ENCODE measurements around the gene XPR1.
A peak's percentile ranks its signal among the peaks of the same experiment; 100 is the strongest.

The XPR1 gene

DNA sequence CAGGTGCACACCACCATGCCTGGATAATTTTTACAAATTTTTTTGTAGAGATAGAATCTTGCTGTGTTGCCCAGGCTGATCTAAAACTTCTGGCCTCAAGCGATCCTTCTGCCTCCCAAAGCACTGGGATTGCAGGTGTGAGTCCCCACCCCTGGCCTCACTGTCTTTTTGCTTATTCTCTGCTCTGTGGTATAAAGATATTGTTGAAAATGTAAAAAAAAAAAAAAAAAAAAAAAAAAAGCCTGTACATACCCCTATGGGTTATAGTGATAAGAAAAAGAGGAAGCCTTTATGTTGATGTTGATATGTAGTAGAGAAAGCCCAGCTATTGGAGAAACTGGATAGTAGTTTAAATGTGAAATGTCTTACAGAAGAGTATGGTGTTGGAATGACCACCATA, 125.8 kb downstream of the XPR1 start:
- H3K36me3 ChIP-seq (replicated peaks) = no peaks in the 10 kb centered on the region
- H3K4me3 ChIP-seq (ENCODE audit: low read depth, low read length) = no peak overlapping the region
- DNase-seq = no peak
- in situ Hi-C loops (cut with HindIII; ENCODE audit: low pct_ligation_motif_present, low sequenced_read_pairs) = no loop called here
- no peak overlapping the region for H3K27ac ChIP-seq
- no peaks in the 10 kb centered on the region for H3K27me3 ChIP-seq (replicated peaks)
- TF ChIP-seq, protein P1, sequence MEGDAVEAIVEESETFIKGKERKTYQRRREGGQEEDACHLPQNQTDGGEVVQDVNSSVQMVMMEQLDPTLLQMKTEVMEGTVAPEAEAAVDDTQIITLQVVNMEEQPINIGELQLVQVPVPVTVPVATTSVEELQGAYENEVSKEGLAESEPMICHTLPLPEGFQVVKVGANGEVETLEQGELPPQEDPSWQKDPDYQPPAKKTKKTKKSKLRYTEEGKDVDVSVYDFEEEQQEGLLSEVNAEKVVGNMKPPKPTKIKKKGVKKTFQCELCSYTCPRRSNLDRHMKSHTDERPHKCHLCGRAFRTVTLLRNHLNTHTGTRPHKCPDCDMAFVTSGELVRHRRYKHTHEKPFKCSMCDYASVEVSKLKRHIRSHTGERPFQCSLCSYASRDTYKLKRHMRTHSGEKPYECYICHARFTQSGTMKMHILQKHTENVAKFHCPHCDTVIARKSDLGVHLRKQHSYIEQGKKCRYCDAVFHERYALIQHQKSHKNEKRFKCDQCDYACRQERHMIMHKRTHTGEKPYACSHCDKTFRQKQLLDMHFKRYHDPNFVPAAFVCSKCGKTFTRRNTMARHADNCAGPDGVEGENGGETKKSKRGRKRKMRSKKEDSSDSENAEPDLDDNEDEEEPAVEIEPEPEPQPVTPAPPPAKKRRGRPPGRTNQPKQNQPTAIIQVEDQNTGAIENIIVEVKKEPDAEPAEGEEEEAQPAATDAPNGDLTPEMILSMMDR (IDR thresholded peaks at IDR 0.05; ENCODE audit: low read depth, low read length, missing control alignments) = no peak

DNA sequence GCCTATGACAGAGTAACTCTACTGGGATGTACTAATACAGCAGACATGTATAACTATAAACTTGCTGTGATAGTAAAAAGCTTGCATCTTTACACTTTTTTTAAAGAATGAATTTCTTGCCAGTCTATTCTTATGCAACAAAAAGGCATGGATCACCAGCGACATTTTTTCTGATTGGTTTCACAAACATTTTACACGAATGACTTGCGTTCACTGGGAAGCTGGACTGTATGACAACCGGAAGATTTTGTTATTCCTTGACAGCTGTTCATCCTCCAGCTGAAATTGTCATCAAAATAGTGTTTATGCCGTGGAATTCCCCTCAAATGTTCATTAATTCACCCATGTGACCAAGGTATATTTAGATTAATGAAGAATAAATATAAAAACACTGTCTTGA, 131.0 kb downstream of the XPR1 start:
- TF ChIP-seq, protein P1 (IDR thresholded peaks at IDR 0.05; ENCODE audit: low read depth, low read length, missing control alignments) = no peak

DNA sequence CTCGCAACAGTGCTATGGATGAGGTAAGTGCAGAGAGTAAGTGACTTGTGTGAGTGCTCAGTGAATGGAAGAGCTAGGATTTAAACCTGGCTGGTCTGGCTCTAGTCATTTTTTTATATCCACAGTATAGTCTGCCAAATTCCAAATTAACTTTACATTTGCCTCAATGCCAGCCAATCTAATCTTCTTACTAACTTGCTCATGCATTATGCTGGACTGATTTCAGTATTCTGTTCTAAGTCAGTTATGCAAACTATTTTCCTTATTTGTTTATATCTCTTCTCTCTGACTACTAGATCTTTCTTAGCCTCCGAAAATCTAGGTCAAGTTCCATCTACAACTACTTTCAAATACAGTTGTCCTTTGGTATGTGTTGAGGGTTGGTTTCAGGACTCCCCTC, 133.3 kb downstream of the XPR1 start:
- in situ Hi-C loops (cut with HindIII; ENCODE audit: low pct_ligation_motif_present, low sequenced_read_pairs) = no loop called here
- H3K36me3 ChIP-seq (replicated peaks) = no peaks in the 10 kb centered on the region
- DNase-seq = no peak
- TF ChIP-seq, protein P1 (IDR thresholded peaks at IDR 0.05; ENCODE audit: low read depth, low read length, missing control alignments) = no peak
- no peaks in the 10 kb centered on the region for H3K27me3 ChIP-seq (replicated peaks)
- H3K4me3 ChIP-seq (ENCODE audit: low read depth, low read length) = no peak overlapping the region
- H3K27ac ChIP-seq = no peak overlapping the region

More for the DNA sequence above, 131.0 kb downstream of the XPR1 start:
- Histone ChIP-seq H3K27me3 (replicated peaks) (no peaks in the 10 kb centered on the region), H3K27ac (no peak overlapping the region), H3K4me3 (ENCODE audit: low read depth, low read length) (no peak overlapping the region), H3K36me3 (replicated peaks) (no peaks in the 10 kb centered on the region)
- in situ Hi-C loops (cut with HindIII; ENCODE audit: low pct_ligation_motif_present, low sequenced_read_pairs) = no loop called here
- DNase-seq = no peak

DNA sequence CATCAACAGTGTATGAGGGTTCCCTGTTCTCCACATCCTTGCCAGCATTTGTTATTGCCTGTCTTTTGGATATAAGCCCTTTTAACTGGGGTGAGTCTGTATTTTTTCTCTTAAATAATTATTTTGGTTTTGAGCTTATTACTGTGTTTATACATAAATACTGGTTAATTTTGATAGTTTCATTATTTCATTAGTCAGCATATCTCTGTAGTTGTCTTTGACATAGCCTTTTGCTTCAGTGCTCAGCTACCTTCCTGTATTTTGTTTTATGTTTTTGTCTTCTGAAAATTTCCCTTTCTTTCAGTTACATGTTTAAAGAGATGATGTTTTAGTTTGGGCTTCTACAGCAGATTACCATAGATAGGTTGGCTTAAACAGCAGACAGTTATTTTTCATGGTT, 138.1 kb downstream of the XPR1 start:
- TF ChIP-seq, protein P1 (IDR thresholded peaks at IDR 0.05; ENCODE audit: low read depth, low read length, missing control alignments) = no peak
- in situ Hi-C loops (cut with HindIII; ENCODE audit: low pct_ligation_motif_present, low sequenced_read_pairs) = no loop called here

DNA sequence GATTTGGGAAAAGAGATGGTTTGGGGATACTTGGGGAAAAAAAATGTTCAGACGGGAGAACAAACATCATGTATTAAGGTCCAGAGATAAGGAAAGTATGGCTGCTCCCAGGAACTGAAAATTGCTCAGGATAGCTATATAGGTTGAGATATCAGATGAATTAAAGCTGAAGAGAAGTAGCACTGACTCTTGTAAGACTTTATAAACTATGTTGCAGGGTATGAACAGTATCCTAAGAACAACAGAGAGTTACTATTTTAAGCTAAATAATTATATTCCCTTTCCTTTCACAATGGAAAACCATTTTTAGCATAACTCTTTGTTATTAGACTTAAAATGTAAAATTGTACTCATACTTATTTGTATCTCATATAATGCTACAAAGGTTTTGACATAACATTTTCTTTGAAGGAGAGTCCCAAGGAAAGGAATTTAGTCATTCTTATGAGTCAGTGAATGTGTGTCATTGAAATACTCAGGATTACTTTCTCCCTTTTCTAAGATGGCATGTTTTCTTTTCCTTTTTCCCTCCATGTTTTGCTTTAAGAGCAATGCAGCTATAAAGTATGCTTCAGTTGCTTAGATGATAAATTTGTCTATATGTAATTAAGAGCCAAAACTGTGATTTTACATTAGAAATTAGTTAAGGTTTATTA, 141.5 kb downstream of the XPR1 start:
- H3K36me3 ChIP-seq (replicated peaks) = no peaks in the 10 kb centered on the region
- in situ Hi-C loops (cut with HindIII; ENCODE audit: low pct_ligation_motif_present, low sequenced_read_pairs) = no loop called here
- H3K27me3 ChIP-seq (replicated peaks) = no peaks in the 10 kb centered on the region
- TF ChIP-seq, protein P1 (IDR thresholded peaks at IDR 0.05; ENCODE audit: low read depth, low read length, missing control alignments) = no peak
- peak overlapping the region; percentile 6 for H3K27ac ChIP-seq
- H3K4me3 ChIP-seq (ENCODE audit: low read depth, low read length) = no peak overlapping the region
- DNase-seq = no peak

More for the DNA sequence above, 138.1 kb downstream of the XPR1 start:
- no peak overlapping the region for H3K27ac ChIP-seq
- DNase-seq = no peak
- H3K27me3 ChIP-seq (replicated peaks) = no peaks in the 10 kb centered on the region
- no peaks in the 10 kb centered on the region for H3K36me3 ChIP-seq (replicated peaks)
- no peak overlapping the region for H3K4me3 ChIP-seq (ENCODE audit: low read depth, low read length)

DNA sequence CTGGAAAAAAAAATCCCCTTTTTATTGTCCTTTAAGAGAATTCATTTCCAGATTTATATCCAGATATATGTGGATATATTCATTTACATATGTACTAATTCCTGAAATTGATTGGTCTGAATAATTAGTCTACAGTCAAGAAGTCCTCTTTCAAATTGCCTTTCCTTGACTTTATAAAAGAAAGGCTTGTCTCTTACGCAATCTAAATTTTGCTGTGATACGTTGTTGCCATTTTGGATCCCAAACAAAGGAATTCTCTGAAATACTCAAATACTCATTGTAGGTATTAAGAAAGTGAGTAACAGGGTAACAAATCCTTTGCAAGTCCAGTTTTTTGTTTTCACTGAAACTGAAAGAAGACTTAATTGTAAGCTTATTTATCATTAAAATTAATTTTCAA, 144.0 kb downstream of the XPR1 start:
- in situ Hi-C loops (cut with HindIII; ENCODE audit: low pct_ligation_motif_present, low sequenced_read_pairs) = no loop called here
- Histone ChIP-seq H3K27me3 (replicated peaks) (no peaks in the 10 kb centered on the region), H3K27ac (no peak overlapping the region), H3K4me3 (ENCODE audit: low read depth, low read length) (no peak overlapping the region), H3K36me3 (replicated peaks) (no peaks in the 10 kb centered on the region)
- no peak for DNase-seq
- TF ChIP-seq, protein P1 (IDR thresholded peaks at IDR 0.05; ENCODE audit: low read depth, low read length, missing control alignments) = no peak
